Activated B cell treated with CpG ODN at 0.5 μM for 24 hours (primary cell): ENCODE measurements around the gene MVK. TPM values are rescaled to one million over a fixed set of nuclear protein-coding genes. Genes with fewer than 3 reads are reported as not detected.

Experiments
- ATAC-seq: fragments of 200-7000 bp; cut with Tn5 transposase; one replicate; pipeline ENCODE4 v1.10.0; 2021; ENCODE audit warnings: low read depth, mild to moderate bottlenecking, moderate library complexity
- CTCF ChIA-PET: fragments of 350-600 bp; sonication (Branson Sonifier 250); formaldehyde crosslinking; loops from one replicate; lab custom pipeline; 2021; ENCODE audit warnings: antibody characterized with exemption; lab: Charles Lee
- POLR2A ChIA-PET: fragments of 350-600 bp; sonication (Branson Sonifier 250); formaldehyde crosslinking; loops from one replicate; lab custom pipeline; 2021; ENCODE audit warnings: antibody characterized with exemption; lab: Charles Lee
- DNase-seq: peaks from one replicate; pipeline ENCODE4 v3.0.0; 2022
- H3K27ac Mint-ChIP-seq: one replicate; pipeline ENCODE4 v1.8.0; 2020; ENCODE audit warnings: mixed read lengths
- H3K27me3 Mint-ChIP-seq: one replicate; pipeline ENCODE4 v1.8.0; 2021; ENCODE audit warnings: mixed read lengths
- H3K36me3 Mint-ChIP-seq: one replicate; pipeline ENCODE4 v1.8.0; 2021; ENCODE audit warnings: low read depth, mixed read lengths
- H3K4me1 Mint-ChIP-seq: one replicate; pipeline ENCODE4 v1.8.0; 2021; ENCODE audit warnings: mixed read lengths
- H3K4me3 Mint-ChIP-seq: one replicate; pipeline ENCODE4 v1.8.0; 2020; ENCODE audit warnings: mild to moderate bottlenecking, mixed read lengths
- H3K9me3 Mint-ChIP-seq: one replicate; pipeline ENCODE4 v1.8.0; 2020; ENCODE audit warnings: mixed read lengths
- CTCF ChIP-seq: fragments of 200-600 bp; IDR thresholded peaks from one replicate; pipeline ENCODE4 v1.8.0; 2022; ENCODE audit warnings: antibody characterized with exemption, mild to moderate bottlenecking
- intact Hi-C: fragments of 100-400 bp; cut with micrococcal nuclease; formaldehyde crosslinking; loops from one replicate; pipeline ENCODE4 v1.15.1; 2024
- total RNA-seq: library from RNA; stranded (reverse); gene quantifications from 2 replicates; pipeline ENCODE4 v1.2.3, GENCODE V29; 2022

The MVK gene
- total RNA-seq, 1 donor from 2014 or later, result 28.5 TPM

GRCh38 chr12:109626378-109627115, 53.0 kb downstream of the MVK start:
- POLR2A ChIA-PET, result no interaction called here
- no peak overlapping the region for H3K4me3 Mint-ChIP-seq
- TF ChIP-seq CTCF, result no peak
- CTCF ChIA-PET, result no interaction called here
- no peaks in the 10 kb centered on the region for H3K9me3 Mint-ChIP-seq
- H3K27ac Mint-ChIP-seq, result no peak overlapping the region
- DNase-seq, result no peak
- intact Hi-C loops, result no loop called here
- peaks cover 27% of the 10 kb centered on the region for H3K27me3 Mint-ChIP-seq
- ATAC-seq, result no peak
- H3K4me1 Mint-ChIP-seq, result peaks cover 3% of the 10 kb centered on the region
- no peaks in the 10 kb centered on the region for H3K36me3 Mint-ChIP-seq

- ATAC-seq (no peak), DNase-seq (no peak)
- Mint-ChIP-seq H3K27me3 (peaks cover 25% of the 10 kb centered on the region), H3K4me1 (no peaks in the 10 kb centered on the region), H3K9me3 (no peaks in the 10 kb centered on the region), H3K27ac (no peak overlapping the region), H3K36me3 (no peaks in the 10 kb centered on the region), H3K4me3 (no peak overlapping the region)
- intact Hi-C loops, result no loop called here
- POLR2A ChIA-PET, result no interaction called here
- CTCF ChIA-PET, result no interaction called here
- TF ChIP-seq CTCF, result no peak
These were observed 54.0 kb downstream of the MVK start for GRCh38 chr12:109627633-109628032.

- DNase-seq, result no peak
- ATAC-seq, result no peak
- Mint-ChIP-seq H3K4me3 (no peak overlapping the region), H3K9me3 (no peaks in the 10 kb centered on the region), H3K27me3 (peaks cover 25% of the 10 kb centered on the region), H3K4me1 (no peaks in the 10 kb centered on the region), H3K27ac (no peak overlapping the region), H3K36me3 (no peaks in the 10 kb centered on the region)
- ChIA-PET CTCF (no interaction called here), POLR2A (no interaction called here)
- intact Hi-C loops, result no loop called here
- TF ChIP-seq CTCF, result no peak
These were observed 56.5 kb downstream of the MVK start for GRCh38 chr12:109630107-109630506.

- no peak for TF ChIP-seq CTCF
- no peak overlapping the region for H3K27ac Mint-ChIP-seq
- ChIA-PET CTCF (no interaction called here), POLR2A (no interaction called here)
- no peak overlapping the region for H3K4me3 Mint-ChIP-seq
- ATAC-seq (no peak), DNase-seq (no peak)
- no peaks in the 10 kb centered on the region for H3K36me3 Mint-ChIP-seq
- H3K9me3 Mint-ChIP-seq, result no peaks in the 10 kb centered on the region
- peaks cover 25% of the 10 kb centered on the region for H3K27me3 Mint-ChIP-seq
- intact Hi-C loops, result no loop called here
- H3K4me1 Mint-ChIP-seq, result no peaks in the 10 kb centered on the region
These were observed 57.2 kb downstream of the MVK start for GRCh38 chr12:109630815-109631214.

GRCh38 chr12:109631302-109631701, 57.7 kb downstream of the MVK start:
- H3K36me3 Mint-ChIP-seq, result no peaks in the 10 kb centered on the region
- CTCF ChIA-PET, result no interaction called here
- ATAC-seq (no peak), DNase-seq (no peak)
- H3K27me3 Mint-ChIP-seq, result peaks cover 25% of the 10 kb centered on the region
- no peak overlapping the region for H3K4me3 Mint-ChIP-seq
- intact Hi-C loops, result no loop called here
- POLR2A ChIA-PET, result no interaction called here
- H3K27ac Mint-ChIP-seq, result no peak overlapping the region
- no peaks in the 10 kb centered on the region for H3K9me3 Mint-ChIP-seq
- H3K4me1 Mint-ChIP-seq, result no peaks in the 10 kb centered on the region
- no peak for TF ChIP-seq CTCF
